ENCODE results near the gene CADPS2.

GRCh38 chr7:122638459-122638858, 247.8 kb downstream of the CADPS2 start:
- TF ChIP-seq TAF1 (IDR thresholded peaks at IDR 0.05; ENCODE audit: low read depth): no peak
- no peak for TF ChIP-seq TCF12 (IDR thresholded peaks at IDR 0.05; ENCODE audit: low read depth)
- no peak for TF ChIP-seq YY1 (IDR thresholded peaks at IDR 0.05; ENCODE audit: low read depth)
- TF ChIP-seq MAX (IDR thresholded peaks at IDR 0.05): no peak
- no peak for TF ChIP-seq EGR1 (IDR thresholded peaks at IDR 0.05)
- TF ChIP-seq FOXM1 (IDR thresholded peaks at IDR 0.05; ENCODE audit: borderline replicate concordance, low read depth): no peak
- no peak for TF ChIP-seq CEBPB (IDR thresholded peaks at IDR 0.05)
- TF ChIP-seq TEAD4 (IDR thresholded peaks at IDR 0.05): no peak
- no peak for TF ChIP-seq NFIC (IDR thresholded peaks at IDR 0.05)
